PC-3 (cell line): ENCODE data around the gene OR1J2.

Experiments
- CTCF ChIP-seq: fragments of 300-600 bp; sonication (generic); conservative IDR thresholded peaks from 2 replicates; pipeline ENCODE4 v1.5.1; 2017; ENCODE audit warnings: antibody characterized with exemption, low read depth, mild to moderate bottlenecking, low read length
- EZH2phosphoT487 ChIP-seq: fragments of 300-600 bp; sonication (generic); IDR thresholded peaks from 2 replicates; pipeline ENCODE4 v1.6.1; 2018; ENCODE audit warnings: mild to moderate bottlenecking, antibody characterized with exemption, low read length, borderline replicate concordance

DNA sequence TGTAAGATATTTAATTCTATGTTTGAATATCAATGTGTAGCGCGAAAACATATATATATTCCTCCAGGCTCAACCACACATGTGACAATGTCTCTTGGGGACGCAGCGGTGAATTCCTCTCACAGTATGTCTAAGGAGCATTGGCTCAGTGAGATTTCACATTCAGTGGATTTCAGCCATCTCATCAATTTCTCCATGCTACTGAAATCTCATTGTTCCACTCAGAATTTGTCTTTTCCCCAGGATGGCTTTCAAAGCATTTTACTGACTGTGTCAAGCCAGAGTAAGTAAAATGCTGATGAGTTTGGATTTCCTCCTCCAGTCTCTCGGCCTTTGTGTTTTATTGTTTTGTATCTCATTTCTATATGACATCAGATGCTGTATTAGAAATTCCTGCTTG, 31.5 kb upstream of the OR1J2 start:
- TF ChIP-seq CTCF (no peak), EZH2phosphoT487 (no peak)
